Stimulated activated CD4-positive, alpha-beta T cell treated with anti-CD3 and anti-CD28 coated beads, Interleukin-12 subunit alpha, Interleukin-12 subunit beta, amount 100 ng/mL, for 48 hours (primary cell): ENCODE data around the gene SLC8A3.
A peak's percentile ranks its signal among the peaks of the same experiment; 100 is the strongest.

Source experiments
- DNase-seq, 3 donors: peaks; one replicate each; pipeline ENCODE4 v3.0.0-alpha.2; 2020; ENCODE audit warnings: low read depth in 2 of 3, low spot score in 1 of 3

The SLC8A3 gene

GRCh38 chr14:70121521-70121920 lies 67.2 kb downstream of the SLC8A3 start:
- DNase-seq = no peak

DNA sequence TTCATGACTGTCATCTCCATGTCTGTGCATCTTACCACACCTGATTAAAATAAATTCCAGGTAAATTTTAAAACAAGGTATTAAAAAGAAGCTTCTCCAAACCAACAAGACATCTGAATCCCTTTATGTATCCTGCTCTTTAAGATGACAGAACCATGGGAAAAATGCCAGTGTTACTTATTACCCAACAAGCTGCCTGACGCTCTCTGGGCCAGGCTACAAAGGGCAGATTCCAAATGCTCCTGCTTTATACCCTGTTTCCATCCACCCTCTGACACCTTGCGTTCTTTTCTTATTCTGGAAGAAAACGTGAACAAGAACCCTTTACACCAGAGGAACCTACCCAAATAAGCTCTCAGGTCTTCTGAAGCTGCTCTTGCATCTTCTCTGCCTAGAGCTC lies 70.7 kb downstream of the SLC8A3 start:
- no peak for DNase-seq

GRCh38 chr14:70116278-70116677 lies 72.5 kb downstream of the SLC8A3 start:
- DNase-seq = no peak

DNA sequence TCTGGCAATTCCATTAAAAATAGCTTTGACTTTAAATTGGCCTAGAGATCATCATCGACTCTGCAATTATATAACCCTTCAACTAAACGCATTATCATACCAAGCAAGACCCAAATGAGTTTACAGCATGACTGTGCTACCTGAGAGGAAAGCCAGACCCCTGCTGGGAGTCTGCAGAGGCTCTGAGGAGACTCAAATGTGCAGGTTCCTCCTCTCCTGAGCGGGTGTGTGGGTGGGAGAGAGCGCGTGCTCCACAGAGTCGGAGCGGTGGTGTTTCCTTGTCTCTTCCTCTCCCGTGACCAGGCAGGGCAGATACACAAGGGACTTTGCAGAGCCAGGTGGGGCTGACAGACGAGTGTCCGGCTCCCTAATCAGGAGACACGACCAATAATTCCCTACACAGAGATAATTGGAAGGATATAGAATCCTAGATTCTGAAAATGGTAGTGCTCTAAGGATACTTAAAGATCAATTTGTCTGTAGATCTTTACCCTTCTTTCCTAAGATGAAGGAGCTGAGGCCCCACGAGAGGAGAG lies 74.1 kb downstream of the SLC8A3 start:
- no peak for DNase-seq

DNA sequence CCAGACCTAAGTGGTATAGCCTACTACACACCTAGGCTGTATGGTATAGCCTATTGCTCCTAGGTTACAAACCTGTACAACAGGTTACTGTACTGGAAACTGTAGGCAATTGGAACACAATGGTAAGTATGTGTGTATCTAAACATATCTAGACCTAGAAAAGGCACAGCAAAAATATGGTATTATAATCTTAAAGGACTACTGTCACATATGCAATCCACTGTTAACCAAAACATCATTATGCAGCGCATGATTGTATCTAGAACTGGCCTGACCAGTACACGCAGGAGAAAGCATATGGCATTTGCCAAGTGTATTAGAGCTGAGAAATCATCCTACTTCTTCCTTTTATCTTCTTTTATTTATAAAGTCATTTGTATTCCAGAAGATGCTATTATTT lies 75.5 kb downstream of the SLC8A3 start:
- no peak for DNase-seq

DNA sequence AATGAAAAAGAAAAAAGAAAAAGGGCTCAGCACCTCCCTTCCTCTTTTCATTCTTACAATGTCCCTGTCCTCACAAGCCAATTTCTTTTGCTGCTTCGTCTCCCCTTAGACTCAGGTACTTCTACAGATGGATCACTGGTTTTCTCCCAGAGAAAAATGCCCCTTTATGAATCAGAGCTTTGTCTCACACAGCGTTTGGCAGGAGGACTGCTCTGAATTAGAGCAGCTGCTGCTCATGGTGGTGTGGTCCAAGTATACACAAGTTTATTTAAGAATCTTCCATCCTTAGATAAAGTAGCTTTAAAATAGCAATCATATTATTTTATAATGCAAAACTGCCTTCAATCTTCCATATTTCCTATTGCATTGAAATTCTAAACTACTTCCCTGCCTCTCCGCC lies 80.3 kb downstream of the SLC8A3 start:
- DNase-seq = no peak

DNA sequence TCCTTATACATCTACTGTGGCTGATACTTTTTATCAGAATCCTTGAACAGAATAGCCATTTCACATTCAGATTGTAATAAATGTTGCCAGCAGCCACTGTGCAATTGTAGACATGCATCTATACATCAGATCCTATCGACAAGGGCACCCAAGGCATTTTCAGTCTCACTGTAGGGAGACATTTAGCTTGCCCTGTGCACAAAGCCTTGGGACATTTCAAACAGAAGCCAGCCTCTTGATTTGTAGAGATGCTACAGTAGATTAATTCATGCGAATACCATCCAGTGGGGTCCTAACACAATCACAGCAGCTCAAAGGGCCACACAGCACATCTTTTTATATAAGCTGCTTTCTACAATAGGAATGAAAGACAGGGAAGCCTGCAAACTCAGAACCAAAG lies 81.4 kb downstream of the SLC8A3 start:
- no peak for DNase-seq

DNA sequence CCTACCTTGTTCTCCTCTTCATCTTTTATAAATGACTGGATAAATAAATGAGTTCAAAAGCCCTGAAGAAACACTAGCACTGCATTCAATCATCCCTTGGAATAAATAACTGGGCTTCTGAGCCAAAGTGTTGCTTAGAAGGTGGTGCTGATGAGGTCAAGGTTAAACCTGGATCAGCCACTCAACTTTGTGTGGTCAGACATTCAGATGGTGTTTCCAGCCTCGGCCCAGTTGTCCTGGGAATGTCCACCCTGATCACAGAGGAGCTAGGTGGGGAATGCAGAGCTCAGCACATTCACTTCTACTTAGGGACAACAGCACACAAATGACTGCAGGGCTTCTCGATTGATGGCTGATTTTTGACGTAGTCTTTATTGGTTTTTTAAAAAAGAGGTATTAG lies 88.7 kb downstream of the SLC8A3 start:
- DNase-seq = no peak

DNA sequence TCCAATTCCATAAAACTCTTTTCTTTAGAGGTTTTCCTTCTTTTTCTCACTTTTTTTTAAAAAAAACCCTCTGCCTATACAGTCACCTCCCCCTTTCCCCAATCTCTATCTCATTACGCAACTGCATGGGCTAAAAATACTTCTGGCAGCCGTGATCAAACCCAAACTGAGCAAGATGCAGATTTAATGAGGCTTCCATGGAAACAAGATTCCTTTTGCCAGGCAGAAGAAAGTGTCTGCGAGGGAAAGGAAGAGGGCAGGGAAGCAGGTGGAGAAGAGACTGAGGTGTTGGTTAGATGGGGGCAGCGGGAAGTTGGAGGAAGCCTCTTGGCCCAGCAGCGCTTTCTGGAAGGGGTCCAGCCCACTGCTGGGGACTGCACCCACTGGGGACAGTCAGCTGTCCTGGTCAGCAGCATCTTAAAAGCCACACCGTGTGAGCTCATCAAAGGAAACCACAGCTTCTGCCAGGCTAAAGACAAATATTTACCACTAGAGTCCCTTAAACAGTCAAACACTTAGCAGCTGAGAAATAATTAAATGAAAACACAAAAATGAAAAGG lies 90.4 kb downstream of the SLC8A3 start:
- DNase-seq = no peak

DNA sequence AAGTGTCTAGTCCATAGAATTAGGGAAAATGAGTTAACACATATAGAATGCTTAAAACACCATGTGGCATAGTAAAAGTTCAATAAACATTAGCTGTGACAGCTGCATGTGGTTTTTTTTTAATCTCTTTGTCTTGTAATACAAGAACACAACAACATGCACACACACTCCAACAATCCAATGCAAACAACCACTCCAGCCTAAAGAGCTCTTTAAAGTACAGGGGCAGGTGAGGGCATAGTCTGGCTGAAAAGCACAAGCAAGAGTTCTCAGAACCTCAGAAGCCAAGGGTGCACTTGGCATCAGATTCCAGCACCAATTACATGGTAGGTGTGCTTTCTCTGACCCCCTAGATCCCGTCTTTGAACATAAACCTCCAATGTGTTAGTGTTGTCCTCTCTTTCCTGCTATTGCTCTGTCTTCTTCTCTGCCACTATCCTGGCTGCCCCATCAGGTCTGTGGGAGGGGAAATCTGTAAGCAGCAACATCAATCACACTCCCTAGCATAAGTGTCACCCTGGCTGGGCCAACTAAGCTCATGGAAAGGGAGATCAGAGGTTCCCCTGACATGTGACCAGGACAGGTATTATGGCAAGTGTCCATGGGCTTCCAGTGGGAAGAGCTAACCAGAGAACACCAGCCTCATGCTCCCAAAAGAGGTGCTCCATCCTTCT lies 91.0 kb downstream of the SLC8A3 start:
- no peak for DNase-seq

- DNase-seq = no peak
Observed at GRCh38 chr14:70096866-70097265, 91.9 kb downstream of the SLC8A3 start.

GRCh38 chr14:70094631-70095030 lies 94.1 kb downstream of the SLC8A3 start:
- DNase-seq = no peak

GRCh38 chr14:70094106-70094505 lies 94.6 kb downstream of the SLC8A3 start:
- DNase-seq = no peak

DNA sequence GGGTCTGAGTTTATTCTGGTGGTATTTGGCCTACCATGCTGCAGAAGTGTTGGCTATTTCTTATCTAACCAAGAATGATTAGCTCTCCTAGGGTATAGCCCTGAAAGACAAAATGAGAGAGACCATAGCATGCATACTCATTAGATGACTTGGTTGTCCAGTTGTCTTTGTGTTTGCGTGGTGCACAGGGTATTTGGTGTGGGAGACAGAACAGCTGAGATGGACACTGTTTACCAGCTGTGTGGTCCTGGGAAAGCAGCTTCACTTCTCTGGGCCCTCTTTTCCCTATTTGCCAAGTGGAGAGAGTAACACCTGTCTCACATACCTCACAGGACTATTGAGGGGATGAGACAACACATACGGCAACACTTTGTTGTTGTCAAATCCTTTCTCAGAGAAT lies 95.6 kb downstream of the SLC8A3 start:
- no peak for DNase-seq

- no peak for DNase-seq
Observed at GRCh38 chr14:70087380-70087697, 101.4 kb downstream of the SLC8A3 start.

DNA sequence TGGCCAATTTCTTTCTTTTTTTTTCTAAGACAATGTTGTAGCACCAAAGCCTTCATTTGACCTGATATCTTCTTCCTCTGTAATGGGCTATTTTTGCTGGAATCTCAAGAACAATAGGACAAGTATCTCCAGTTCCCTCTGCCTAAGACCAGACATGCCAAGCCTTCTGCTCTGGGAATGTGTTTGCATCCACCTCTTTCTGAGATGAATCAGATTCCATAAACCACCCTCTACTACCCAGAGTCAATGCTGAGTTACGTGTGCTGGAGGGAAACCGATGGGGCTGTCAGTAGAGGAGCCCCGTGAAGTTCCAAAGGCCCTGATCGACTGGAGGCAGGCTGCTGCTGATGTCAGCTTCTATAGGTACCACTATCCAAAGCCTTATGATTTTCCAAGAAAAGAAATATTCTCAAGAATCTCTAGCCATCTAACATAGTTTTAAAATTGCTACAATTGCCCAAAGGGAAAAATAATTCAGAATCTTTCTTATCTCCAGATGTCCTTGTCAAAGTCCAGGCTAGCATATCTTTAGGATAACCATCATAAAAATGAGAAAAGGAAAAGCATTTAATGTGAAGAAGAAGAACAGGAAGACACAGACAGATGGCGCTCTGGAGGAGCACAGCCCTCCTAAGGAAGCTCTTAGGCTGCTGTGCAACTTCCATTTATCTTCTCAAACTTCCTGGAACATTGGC lies 101.9 kb downstream of the SLC8A3 start:
- DNase-seq = peak in 1 of 3 donors; percentile 4

DNA sequence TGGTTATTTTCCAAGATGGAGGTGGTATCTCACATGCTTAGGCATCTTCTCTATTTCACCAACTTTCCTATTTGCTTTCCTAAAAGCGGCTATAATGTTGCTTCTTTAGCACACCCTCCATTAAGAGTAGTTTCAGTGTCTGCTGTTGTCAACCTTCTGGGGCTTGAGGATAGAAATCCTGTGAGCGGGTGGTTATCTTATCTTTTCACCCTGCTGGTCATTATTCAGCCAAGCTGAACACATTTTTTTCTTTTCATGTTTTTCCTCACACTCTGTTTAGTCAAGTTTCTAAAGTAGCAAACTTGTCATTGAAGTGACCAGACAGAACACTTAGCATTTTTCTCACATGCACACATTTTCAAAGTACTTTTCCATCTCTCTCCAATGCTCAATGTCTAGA lies 104.5 kb downstream of the SLC8A3 start:
- no peak for DNase-seq

GRCh38 chr14:70082394-70082793 lies 106.4 kb downstream of the SLC8A3 start:
- no peak for DNase-seq

GRCh38 chr14:70080076-70080475 lies 108.7 kb downstream of the SLC8A3 start:
- DNase-seq = no peak

GRCh38 chr14:70078329-70078728 lies 110.4 kb downstream of the SLC8A3 start:
- DNase-seq = no peak

DNA sequence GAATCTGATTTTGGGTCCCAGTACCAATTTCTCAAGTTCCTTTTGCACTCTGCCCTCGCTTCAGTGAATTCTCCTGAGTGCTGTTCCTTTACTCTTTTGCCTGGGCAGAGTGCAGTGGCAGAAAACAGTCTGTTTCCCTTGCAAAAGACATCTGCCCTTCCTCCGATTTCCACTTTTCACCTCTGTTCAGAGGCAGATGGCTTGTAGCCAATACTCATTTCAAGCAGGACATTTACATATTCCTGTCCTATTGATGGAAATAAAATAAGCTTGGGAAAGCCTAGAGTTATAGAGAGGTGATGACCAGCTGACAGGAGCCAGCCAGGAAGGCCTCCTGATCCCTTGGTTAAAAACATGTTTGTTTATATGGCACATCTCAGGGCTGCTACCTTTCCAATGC lies 111.0 kb downstream of the SLC8A3 start:
- no peak for DNase-seq

DNA sequence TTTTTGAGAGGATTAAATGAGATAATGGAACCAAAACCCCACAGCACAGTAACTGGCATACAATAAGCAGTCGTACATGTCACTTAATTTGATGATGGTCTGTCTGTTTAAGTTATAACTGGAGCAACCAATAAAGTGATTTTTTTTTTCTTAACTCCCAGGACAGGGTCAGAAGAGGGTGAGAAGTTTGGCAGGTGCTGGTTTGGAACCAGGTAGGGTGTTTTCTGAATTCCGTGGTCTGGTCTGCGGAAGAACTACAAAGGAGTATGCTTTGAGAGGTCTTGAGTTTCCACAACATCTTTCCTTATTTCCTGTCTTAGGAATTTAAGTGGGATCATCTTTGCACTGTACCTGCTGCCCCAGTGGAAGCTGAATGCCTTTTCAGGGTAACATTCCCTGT lies 111.7 kb downstream of the SLC8A3 start:
- DNase-seq = no peak
